NCI-H526 treated with DMSO at 0.1 percent for 48 hours (cell line): ENCODE measurements around the gene DLK1.

Experiments
- DNase-seq: peaks from one replicate; lab custom pipeline; 2025; lab: John Stamatoyannopoulos, UW

Gene DLK1

DNA sequence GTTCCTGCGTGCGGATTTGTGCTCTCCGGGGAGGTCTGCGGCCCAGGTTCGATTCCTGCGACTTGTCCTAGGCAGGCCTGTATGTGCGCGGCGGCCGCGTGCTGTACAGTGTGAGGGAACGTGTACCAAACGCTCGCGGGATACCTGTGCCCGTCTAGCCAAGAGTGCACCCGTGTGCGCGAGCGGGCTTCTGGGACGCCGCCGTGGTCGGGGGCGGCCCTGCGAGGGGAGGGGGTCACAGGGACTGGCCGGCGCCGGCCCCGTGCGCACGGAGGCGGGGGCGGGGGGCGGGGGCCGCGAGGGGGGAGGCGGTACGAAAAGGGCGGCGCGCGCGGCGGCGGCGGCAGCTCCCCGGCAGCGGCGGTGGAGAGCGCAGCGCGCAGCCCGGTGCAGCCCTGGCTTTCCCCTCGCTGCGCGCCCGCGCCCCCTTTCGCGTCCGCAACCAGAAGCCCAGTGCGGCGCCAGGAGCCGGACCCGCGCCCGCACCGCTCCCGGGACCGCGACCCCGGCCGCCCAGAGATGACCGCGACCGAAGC, at the start of gene DLK1:
Gene DLK1 (plus strand): TSS at position 343 of the 536 bp plus-strand sequence. CDS start 177 bp downstream, at position 520.
- DNase-seq, result no peak

DNA sequence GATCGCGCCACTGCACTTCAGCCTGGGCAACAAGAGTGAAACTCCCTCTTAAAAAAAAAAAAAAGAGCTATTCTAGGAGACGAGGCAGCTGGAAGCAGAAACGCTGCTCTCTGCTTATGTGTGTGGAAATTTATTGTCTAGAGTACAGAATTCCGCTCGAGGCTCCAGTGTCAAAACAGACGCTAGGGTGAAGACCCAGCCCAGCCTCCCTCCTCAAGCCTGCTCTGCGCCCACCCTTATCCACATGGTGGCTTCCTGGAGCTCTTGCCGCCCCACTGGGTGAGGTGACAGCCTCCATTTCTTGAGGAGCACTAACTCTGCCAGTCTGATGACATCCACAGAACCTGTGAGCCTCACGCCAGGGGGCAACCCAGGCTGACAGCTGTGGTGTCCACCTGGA, 49.5 kb upstream of the DLK1 start:
- DNase-seq, result no peak

DNA sequence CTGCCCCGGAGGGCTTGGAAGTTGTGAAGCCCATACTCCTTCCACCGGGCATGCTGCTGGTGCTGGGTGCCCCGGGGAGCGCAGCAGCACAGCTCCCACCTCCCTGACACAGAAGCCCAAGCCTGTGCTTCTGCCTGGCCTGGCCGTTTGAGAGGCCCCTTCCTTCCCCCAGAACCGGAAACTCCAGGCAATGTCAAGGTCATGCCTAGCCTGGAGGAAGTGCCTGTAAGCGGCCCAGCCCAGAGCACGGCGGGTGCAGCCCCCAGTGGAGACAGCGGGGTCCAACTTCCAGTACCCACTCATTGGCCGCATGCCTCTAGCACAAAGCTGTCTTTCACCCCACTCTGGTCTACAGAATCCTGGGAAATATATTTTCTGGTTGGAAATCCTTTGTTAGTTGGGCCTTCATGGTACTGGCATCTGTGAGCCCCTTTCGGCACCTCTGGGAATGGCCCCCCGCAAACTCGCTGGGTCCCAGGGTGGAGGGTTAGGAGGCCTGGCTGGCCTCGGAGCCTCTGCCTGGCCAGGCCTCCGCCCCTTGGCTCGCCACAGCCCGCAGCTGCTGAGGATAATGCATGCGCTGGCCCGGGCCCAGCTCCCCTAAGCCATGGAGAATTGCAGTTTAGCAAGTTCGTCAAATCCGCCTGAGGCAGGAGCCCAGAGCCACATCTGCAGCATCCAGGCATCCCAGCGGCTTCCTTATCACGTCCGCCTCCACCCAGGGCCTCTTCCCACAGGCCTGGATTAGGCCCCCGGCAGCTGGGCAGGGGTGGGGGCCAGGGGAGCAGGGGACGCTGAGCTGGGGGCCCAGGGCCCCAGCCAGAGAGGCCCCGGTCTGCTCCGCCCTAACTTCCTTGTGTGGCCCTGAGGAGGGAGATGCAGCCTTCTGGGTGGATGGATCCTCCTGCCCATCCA, 48.9 kb upstream of the DLK1 start:
- no peak for DNase-seq

DNA sequence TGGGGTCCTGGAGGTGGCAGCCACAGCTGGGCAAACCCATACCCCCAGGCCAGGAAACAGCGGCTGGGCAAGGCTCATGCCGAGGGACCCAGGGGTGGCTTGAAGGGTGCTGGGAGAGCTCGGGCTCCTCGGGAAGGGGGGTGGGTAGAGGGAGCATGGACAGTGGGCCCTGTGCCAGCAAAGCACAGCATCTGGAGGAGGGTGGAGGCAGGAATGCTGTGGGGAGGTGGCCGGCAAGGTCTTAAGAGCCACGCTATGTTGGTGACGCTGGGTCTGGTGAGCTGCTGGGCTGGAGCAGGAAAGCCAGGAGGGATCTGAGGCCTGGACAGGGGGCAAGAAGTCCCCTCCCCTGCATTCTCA, 48.2 kb upstream of the DLK1 start:
- DNase-seq, result no peak

DNA sequence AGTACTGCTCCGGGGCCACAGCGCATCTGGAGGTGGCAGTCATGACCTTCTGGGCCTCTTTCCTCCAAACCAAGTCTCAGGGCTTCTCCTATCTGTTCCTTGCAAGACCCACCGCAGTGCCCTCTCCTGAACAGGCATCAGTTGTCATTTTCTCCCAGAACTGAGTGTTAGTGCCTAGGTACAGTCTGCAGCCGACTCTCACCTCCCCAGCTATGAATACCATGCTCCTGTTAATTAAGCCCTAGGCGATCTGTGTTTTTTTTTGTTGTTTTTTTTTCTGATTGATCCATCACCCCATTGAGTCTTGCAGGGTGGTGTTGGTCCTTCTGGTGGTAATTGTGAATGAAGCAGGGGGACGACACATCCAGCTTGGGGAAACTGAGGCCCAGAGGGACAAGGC, 47.5 kb upstream of the DLK1 start:
- DNase-seq, result no peak

DNA sequence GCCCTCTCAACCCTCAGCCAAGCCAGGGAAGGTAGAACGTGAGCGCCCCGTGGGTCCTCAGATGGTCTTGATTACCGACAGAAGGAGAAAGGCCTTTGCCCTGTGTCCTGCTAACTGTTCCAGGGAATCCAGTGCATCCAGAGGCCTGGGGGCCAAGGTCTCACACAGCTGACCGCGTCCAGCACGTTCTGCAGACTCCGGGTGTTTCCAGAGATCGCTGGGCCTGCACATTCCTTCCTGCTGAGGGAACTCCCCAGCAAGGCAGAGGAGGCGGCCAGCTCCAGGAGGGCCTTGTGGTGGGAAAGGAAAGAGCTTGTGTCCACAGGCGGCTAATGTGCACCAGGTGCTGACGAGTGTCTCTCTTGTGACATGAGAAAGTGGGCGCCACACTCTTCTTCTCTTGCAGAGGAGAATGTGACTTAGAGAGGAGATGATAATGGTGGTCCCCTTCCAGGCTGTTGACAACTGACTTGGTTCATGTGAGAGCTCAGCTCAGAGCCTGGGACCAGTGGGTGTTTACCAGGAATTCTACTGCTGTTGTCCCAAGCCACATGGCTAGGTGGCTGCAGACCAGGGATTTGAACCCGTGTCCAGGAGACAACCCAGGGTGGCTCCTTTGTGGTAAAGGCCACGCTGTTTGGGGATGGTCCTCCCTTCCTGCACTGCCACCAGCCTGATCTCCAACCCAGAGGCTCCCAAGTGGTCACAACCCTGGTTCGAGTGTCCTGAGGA, 46.8 kb upstream of the DLK1 start:
- no peak for DNase-seq

DNA sequence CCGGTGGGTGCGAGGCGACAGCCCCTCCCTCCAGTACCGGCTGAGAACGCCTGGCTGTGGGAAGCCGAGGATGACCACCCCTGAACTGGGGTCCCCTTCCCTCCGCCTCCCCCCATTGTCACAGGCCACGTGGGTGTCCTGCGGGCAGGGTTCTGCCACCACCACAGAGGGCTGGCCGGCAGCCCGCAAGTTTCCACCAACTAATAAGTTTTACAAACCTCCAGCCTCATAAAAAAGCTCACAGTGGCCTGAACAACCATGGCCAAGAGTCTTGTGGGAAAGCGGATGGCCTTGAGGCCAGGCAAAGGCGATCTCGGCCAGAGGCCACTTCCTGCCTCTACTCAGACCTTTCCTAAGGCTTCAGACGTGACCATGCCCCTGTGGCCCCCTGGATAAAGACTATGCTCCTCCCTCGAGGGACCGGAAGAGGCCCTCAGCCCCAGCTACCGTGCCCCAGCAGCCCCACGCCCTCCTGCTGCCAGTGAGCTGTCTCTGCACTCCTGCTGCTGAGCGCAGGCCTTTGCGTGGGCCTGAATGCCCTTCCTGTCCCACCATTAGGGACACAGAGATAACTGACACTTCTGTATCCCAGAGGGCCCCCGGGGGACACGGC, 46.1 kb upstream of the DLK1 start:
- no peak for DNase-seq

DNA sequence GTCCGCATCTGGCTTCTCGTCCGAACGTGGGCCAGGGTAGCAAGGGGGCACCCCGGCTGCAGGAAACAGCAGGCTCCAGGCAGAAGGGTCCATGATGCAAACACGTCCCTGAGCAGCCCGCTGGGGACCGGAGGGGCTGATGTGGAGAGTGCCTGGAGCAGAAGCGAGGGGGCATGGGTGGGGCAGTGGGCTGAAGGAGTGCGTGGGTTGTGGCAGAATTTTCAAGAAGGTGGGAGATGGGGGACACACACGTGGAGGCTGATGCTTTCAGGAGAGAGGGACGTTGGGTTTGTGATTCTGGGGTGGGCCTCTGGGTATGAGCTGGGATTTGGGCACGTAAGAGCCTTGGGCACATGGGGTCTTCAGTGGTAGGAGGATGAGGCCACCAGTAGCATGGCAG, 45.6 kb upstream of the DLK1 start:
- no peak for DNase-seq

DNA sequence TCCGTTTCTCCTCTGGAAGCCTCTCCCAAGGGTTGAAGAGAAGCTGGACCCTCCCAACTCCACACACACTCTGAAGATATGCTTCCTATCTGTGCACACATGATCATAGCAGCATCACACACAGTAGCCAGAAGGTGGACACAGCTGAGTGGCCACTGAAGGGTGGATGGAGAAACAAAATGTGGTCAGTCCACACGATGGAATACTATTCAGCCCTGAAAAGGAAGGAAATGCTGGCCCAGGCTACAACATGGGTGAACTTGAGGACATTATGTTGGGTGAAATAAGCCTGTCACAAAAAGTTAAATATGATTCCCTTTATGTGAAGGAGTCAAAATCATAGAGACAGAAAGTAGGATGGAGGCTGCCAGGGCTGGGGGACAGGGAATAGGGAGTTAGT, 43.9 kb upstream of the DLK1 start:
- no peak for DNase-seq

DNA sequence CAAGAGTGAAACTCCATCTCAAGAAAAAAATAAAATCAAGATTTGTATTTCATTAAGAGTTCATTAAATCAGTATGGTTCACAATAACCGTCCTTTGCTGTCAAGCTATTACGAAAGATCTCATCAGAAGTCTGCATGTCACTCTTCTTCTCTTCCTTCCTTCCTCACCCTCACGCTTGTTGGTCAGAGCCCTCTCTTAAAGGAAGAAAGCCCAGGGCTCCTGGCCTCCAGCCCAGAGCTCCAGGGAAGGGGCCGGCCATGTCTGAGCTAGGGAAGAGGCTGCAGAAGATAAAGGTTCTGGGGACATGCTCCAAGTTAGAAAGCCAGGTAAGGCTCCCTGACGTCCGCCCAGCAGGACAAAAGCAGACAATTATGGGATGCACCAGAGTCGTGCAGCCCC, 43.1 kb upstream of the DLK1 start:
- no peak for DNase-seq

DNA sequence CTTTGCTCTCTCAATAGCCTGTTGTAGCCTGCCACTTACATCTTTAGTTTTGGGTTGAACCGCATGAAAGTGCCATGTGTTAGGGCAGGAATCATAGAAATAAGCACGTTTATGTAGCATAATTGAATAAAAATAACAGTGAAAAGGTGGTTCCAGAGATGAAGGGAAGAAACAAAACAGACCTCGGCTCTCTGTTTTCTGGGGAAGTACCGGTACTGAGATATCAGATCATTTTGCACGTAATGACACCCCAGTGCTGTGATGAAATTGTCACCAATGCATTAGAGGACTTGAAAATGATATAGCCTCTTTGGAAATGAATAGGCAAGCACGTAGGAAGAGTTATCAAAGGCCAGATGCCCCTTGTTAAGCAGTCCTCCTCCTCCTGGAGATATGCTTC, 42.5 kb upstream of the DLK1 start:
- no peak for DNase-seq

DNA sequence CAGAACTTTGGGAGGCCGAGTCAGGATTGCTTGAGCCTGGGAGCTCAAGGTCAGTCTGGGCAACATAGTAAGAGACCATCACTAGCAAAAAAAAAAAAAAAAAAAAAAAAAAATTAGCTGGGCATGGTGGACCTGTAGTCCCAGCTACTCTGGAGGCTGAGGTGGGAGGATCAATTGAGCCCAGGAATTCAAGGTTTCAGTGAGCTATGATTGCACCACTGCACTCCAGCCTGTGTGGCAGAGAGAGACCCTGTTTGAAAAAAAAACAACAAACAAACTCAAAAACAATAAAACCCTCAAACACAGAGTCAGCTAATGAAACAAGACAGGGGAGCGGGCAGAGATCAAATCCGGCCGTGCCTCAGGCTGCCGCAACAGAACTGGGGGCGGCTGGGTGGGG, 41.7 kb upstream of the DLK1 start:
- DNase-seq, result no peak

DNA sequence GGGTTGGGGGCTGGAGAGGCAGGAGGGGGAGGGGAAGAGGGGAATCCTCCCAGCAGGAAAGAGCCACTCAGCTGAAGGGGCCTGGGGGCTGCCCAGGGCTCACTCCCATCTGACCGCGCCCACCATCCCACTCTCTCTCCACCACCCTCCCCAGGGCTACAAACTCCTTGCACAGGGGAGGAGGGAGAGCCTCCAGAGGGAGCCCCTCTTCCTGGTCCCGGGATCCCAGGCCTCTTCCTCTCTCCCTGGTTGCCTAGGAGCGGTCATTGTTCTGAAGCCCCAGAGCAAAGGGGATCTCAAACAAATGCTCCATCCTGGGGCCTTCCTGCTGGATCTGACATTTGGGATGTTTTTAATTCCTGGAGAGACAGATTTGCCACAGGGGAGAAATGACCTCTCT, 39.8 kb upstream of the DLK1 start:
- no peak for DNase-seq

DNA sequence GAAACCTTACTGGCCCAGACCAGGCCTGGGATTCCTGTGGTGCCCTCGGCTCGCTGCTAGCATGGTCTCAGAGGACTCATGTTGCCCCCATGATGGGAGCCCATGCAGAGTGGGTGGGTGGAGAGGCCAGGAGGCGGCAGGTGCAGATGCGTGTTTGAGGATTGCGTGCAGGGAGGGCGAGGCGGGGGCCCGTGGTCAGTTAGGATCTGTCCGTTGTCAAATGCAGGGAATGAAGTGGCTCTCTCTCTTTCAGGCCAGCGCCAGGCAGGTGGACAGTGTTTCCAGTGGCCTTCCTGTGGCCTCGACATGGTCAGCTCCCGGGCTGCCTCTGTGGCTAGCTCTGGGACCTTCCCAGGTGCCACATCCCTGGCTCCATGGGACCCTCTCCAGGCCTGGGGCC, 39.3 kb upstream of the DLK1 start:
- DNase-seq, result no peak

DNA sequence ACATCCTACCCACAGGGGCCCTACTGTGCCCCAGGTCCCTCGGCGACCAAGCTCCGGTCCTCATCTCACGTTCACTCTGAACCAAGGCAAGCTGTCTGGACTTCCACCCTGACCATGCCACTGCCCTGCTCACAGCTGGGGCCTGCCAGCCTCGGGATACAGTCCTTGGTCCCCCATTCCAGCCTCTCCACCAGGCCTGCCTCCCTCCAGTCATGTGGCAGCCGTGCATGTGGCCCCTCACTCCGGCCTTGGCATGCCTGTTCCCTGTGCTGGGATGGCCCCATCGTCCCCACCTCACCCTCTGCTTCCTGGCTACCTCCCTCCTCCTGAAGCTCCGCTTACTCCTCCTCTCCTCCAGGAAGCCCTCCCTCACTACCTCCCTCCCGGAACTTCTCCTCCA, 38.6 kb upstream of the DLK1 start:
- no peak for DNase-seq

DNA sequence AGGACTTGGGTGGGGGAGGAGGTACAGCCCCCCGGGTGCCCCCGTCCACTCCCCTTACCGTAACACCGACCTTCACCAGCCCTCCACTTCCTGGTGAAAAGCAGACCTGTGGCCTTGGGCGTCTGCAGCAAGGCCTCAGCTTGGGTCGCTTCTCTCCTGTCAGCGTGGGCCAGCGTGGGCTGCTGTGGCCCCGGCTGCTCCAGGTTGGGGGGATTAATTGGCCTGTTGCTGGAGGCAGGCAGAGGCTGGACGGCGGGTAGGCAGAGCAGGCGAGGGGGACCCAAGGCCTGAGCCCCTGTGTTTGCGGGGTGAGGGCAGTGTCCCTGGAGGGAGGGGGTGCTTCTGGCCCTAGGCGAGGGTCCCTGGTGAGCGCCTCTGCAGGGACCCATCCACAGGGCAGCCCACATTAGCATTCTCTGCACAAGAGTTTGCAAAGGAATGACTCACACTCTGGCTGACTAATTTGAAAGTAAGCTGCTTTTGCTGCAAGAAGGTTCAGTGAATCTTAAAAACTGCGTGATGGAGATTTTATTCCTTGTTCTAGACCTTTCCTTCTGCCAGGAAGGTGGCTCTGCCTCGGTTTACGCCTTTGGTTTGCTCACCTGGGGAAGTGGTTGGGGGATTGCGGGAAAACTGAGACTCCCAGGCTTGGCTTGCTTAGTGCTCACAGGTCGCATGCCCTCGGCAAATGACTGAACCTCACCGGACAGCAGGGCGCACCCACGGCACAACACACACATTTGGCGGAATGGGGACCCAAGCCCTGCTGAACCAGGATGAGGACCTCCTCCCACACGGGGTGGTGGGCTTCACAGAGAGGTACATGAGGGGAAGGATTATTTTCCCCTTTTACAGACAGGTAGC, 37.9 kb upstream of the DLK1 start:
- no peak for DNase-seq

DNA sequence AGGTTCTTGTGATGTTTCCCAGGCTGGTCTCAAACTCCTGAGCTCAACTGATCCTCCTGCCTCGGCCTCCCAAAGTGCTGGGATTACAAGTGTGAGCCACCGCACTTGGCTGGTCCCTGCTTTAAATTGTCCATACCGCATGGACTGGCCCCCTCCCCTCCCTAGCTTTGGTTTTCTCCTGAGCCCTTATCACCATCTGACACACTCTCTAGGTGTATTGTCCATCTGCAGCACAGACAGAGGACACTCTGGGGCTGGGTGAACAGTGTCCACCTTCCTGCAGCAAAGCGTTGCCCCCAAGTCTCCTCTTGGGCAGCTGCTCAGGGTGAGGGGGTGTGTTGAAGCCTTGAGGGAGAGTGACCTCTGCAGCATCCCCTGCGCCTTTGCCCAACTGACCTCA, 36.0 kb upstream of the DLK1 start:
- no peak for DNase-seq

DNA sequence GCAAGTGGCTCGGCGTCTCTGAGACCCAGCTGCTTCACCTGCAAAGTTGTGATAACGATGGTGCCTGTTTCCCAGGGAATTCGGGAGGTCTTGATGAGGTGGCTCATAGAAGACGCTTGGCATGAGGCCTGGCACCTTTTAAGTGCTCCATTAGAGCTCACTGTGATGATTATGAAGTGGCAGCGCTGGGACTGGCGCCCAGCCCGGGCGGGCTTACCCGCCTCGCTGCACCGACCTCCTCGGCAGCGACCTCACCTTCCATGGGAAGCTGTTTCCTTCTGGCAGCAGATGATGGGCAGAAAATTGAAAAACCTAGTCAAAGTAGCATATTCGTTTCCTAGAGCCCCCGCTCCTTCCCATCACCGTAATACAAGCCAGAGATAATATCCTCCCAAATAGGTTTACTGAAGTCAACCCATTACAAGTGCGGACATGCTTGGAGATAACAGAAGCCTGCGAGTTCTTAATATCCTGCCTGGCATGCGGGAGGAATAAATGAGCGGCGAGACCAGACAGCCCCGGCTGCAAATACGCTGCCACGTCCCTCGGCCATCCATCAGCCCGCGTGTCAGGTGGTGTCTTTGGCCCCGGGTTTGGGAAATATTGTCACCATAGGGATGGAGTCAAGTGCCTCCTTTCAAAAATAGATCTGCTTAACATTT, 35.2 kb upstream of the DLK1 start:
- DNase-seq, result no peak

DNA sequence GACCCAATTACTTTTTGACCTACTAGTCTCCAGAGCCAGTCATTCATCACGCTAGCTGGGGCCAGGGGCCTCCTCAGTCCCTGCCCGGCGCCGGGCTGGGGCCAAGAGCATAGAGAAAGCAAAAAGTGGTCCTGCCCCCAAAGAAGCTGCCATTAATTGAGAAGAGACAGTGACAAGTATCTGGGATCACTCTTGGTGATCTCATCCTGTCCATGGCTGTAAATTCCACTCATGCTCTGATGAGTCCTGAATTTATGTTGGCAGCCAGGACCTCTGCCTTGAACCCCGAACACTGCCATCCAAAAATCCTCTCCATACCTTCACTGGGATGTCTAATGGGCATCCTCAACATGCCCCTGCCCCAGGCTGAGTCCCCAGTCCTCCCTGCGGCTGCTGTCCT, 34.4 kb upstream of the DLK1 start:
- DNase-seq, result no peak

DNA sequence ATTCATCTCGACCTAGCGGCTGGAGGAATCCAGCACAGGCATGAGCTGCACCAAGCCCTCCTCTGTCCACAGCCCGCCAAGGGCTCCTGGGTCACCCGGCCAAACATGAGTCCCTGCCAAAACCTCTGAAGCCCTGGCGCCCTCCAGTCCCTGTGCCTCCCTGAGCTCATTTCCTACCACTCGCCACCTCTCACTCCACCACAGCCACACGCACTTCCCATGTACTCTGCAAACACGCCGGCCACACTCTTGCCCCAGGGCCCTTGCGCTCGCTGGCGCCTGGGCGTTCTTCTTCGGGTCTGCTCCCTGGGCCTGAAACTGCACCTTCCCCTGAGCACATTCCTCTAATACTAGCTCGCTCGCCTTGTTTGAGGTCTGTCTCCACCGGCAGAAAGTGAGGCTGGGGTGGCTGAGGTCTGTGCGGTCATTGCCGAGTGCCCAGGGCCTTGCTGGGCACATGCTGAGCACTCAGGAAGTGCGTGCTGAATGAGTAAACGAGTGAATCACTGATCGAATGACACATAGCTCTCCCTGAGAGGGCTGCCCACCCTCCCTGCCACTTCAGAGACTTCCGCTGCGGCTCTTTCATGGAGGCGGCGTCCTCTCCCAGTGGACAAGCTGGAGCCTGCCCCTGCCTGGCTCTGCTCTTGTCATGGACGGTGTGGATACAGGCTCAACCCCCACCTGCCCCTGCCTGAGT, 33.7 kb upstream of the DLK1 start:
- DNase-seq, result no peak
